HCT116 (cell line): Measurements from ENCODE around the gene IDUA.

Experiments used
- JUND ChIP-seq: IDR thresholded peaks from 2 replicates; pipeline ENCODE4 v1.6.1; 2012
- POLR2A ChIP-seq: IDR thresholded peaks from 2 replicates; pipeline ENCODE4 v1.7.0; 2011; ENCODE audit warnings: borderline replicate concordance; ENCODE audit not compliant: insufficient read depth, insufficient read length; ENCODE audit errors: extremely low read depth
- ZBTB33 ChIP-seq: IDR thresholded peaks from 2 replicates; pipeline ENCODE4 v1.6.1; 2011; ENCODE audit warnings: mild to moderate bottlenecking, low read length, moderate library complexity; ENCODE audit not compliant: insufficient replicate concordance; ENCODE audit errors: extremely low read depth
- TF ChIP-seq, protein P1 (sequence below), 3 experiments: fragments of 200-600 bp in 1 of 3; sonication (generic) in 1 of 3; IDR thresholded peaks in 2 of 3; conservative IDR thresholded peaks in 1 of 3; 2 replicates each; pipeline ENCODE4 v1.5.1; 2012 to 2017; ENCODE audit warnings: low read depth in 2 of 3, low read length in 2 of 3, antibody characterized with exemption in 1 of 3, borderline replicate concordance in 1 of 3, control low read depth in 1 of 3, mild to moderate bottlenecking in 1 of 3, mixed read lengths in 1 of 3, mixed run types in 1 of 3, moderate library complexity in 1 of 3; ENCODE audit not compliant: insufficient read depth in 1 of 3
- TF ChIP-seq, protein P2 (sequence below): IDR thresholded peaks from 2 replicates; pipeline ENCODE4 v1.6.1; 2012; ENCODE audit warnings: low read depth

GRCh38 chr4:1036976-1037810 is 50.3 kb downstream of the IDUA start:
- TF ChIP-seq POLR2A (no peak), ZBTB33 (no peak), JUND (no peak)
- TF ChIP-seq, protein P1, sequence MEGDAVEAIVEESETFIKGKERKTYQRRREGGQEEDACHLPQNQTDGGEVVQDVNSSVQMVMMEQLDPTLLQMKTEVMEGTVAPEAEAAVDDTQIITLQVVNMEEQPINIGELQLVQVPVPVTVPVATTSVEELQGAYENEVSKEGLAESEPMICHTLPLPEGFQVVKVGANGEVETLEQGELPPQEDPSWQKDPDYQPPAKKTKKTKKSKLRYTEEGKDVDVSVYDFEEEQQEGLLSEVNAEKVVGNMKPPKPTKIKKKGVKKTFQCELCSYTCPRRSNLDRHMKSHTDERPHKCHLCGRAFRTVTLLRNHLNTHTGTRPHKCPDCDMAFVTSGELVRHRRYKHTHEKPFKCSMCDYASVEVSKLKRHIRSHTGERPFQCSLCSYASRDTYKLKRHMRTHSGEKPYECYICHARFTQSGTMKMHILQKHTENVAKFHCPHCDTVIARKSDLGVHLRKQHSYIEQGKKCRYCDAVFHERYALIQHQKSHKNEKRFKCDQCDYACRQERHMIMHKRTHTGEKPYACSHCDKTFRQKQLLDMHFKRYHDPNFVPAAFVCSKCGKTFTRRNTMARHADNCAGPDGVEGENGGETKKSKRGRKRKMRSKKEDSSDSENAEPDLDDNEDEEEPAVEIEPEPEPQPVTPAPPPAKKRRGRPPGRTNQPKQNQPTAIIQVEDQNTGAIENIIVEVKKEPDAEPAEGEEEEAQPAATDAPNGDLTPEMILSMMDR (IDR thresholded peaks at IDR 0.05 in 2 of 3, conservative IDR thresholded peaks at IDR 0.05 in 1 of 3; ENCODE audit: borderline replicate concordance in 1 of 3, insufficient read depth in 1 of 3, low read depth in 2 of 3, low read length in 2 of 3), result no peak
- TF ChIP-seq, protein P2, sequence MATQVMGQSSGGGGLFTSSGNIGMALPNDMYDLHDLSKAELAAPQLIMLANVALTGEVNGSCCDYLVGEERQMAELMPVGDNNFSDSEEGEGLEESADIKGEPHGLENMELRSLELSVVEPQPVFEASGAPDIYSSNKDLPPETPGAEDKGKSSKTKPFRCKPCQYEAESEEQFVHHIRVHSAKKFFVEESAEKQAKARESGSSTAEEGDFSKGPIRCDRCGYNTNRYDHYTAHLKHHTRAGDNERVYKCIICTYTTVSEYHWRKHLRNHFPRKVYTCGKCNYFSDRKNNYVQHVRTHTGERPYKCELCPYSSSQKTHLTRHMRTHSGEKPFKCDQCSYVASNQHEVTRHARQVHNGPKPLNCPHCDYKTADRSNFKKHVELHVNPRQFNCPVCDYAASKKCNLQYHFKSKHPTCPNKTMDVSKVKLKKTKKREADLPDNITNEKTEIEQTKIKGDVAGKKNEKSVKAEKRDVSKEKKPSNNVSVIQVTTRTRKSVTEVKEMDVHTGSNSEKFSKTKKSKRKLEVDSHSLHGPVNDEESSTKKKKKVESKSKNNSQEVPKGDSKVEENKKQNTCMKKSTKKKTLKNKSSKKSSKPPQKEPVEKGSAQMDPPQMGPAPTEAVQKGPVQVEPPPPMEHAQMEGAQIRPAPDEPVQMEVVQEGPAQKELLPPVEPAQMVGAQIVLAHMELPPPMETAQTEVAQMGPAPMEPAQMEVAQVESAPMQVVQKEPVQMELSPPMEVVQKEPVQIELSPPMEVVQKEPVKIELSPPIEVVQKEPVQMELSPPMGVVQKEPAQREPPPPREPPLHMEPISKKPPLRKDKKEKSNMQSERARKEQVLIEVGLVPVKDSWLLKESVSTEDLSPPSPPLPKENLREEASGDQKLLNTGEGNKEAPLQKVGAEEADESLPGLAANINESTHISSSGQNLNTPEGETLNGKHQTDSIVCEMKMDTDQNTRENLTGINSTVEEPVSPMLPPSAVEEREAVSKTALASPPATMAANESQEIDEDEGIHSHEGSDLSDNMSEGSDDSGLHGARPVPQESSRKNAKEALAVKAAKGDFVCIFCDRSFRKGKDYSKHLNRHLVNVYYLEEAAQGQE, result no peak
